ENCODE data around the gene UBAC2. TPM values are rescaled to one million over a fixed set of nuclear protein-coding genes. Genes with fewer than 3 reads are reported as not detected.

The UBAC2 gene
- total RNA-seq, 1 donor from 2014 or later = 70.8 TPM

DNA sequence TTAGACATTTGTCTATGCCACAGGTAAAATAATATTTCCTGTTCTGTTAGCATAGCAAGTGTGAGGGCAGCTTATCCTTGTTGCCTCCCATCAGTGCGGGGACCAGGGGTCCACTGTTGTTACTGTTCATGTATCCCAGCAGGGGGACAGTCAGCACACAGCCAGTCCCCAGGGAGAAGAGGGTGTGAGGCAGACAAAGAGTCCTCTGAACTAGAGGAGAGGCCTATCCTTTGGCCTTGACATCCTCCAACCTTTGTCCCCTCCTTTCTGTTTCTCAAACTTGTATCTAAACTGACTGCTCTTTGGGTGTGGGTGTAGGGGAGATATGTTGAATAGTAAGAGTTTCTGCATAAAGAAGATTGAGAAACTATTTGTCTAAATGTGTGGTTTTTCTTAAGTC lies 60.4 kb downstream of the UBAC2 start:
- no peaks in the 10 kb centered on the region for H3K27me3 Mint-ChIP-seq (ENCODE audit: low read depth)
- no peak overlapping the region for H3K27ac Mint-ChIP-seq (ENCODE audit: unreplicated experiment)
- H3K4me1 Mint-ChIP-seq (ENCODE audit: low read depth) = peaks cover 24% of the 10 kb centered on the region
- no peak for TF ChIP-seq CTCF (IDR thresholded peaks at IDR 0.05)
- DNase-seq (ENCODE audit: low spot score) = no peak
- H3K36me3 Mint-ChIP-seq (ENCODE audit: low read depth) = peaks cover 2% of the 10 kb centered on the region
- H3K9me3 Mint-ChIP-seq (ENCODE audit: low read depth) = no peaks in the 10 kb centered on the region
- no peak overlapping the region for H3K4me3 Mint-ChIP-seq (ENCODE audit: unreplicated experiment)

GRCh38 chr13:99263126-99263785 lies 62.6 kb downstream of the UBAC2 start:
- H3K27ac Mint-ChIP-seq (ENCODE audit: unreplicated experiment) = peak overlapping the region; percentile 18
- H3K4me1 Mint-ChIP-seq (ENCODE audit: low read depth) = peaks cover 15% of the 10 kb centered on the region
- TF ChIP-seq CTCF (IDR thresholded peaks at IDR 0.05) = no peak
- no peak overlapping the region for H3K4me3 Mint-ChIP-seq (ENCODE audit: unreplicated experiment)
- H3K36me3 Mint-ChIP-seq (ENCODE audit: low read depth) = peaks cover 2% of the 10 kb centered on the region
- H3K27me3 Mint-ChIP-seq (ENCODE audit: low read depth) = no peaks in the 10 kb centered on the region
- H3K9me3 Mint-ChIP-seq (ENCODE audit: low read depth) = no peaks in the 10 kb centered on the region
- no peak for DNase-seq (ENCODE audit: low spot score)

GRCh38 chr13:99264051-99264450 lies 63.4 kb downstream of the UBAC2 start:
- Mint-ChIP-seq H3K36me3 (ENCODE audit: low read depth) (peaks cover 2% of the 10 kb centered on the region), H3K27me3 (ENCODE audit: low read depth) (no peaks in the 10 kb centered on the region), H3K4me1 (ENCODE audit: low read depth) (peaks cover 15% of the 10 kb centered on the region), H3K4me3 (ENCODE audit: unreplicated experiment) (no peak overlapping the region), H3K9me3 (ENCODE audit: low read depth) (no peaks in the 10 kb centered on the region), H3K27ac (ENCODE audit: unreplicated experiment) (no peak overlapping the region)
- no peak for DNase-seq (ENCODE audit: low spot score)
- no peak for TF ChIP-seq CTCF (IDR thresholded peaks at IDR 0.05)

GRCh38 chr13:99265162-99265800 lies 64.6 kb downstream of the UBAC2 start:
- TF ChIP-seq CTCF (IDR thresholded peaks at IDR 0.05) = no peak
- H3K27ac Mint-ChIP-seq (ENCODE audit: unreplicated experiment) = no peak overlapping the region
- no peak for DNase-seq (ENCODE audit: low spot score)
- H3K9me3 Mint-ChIP-seq (ENCODE audit: low read depth) = no peaks in the 10 kb centered on the region
- no peaks in the 10 kb centered on the region for H3K36me3 Mint-ChIP-seq (ENCODE audit: low read depth)
- peaks cover 10% of the 10 kb centered on the region for H3K4me1 Mint-ChIP-seq (ENCODE audit: low read depth)
- no peaks in the 10 kb centered on the region for H3K27me3 Mint-ChIP-seq (ENCODE audit: low read depth)
- H3K4me3 Mint-ChIP-seq (ENCODE audit: unreplicated experiment) = no peak overlapping the region

DNA sequence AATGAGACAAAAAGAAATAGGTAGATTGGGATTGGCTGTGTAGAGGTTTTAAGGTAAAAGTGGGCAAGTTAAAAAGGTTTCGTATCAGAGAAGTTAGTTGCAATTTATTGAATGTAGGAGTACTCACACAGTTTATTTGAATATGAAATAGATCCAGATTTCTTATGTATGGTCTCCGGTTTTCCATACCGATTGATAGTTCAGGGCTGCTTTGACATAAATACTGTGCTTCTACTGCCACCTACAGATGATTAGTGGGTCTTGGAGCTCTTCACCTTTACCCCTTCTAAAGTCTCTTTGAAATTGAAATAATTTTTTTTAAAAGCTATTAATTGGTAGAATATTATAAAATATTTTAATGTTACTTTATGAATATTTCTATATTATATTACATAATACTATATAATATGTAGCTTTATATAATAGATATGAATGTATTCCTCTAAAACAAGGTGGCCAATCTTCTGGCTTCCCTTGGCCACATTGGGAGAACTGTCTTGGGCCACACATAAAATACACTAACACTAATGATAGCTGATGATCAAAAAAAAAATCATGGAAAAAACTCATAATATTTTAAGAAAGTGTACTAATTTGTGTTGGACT lies 65.3 kb downstream of the UBAC2 start:
- H3K27ac Mint-ChIP-seq (ENCODE audit: unreplicated experiment) = no peak overlapping the region
- H3K4me1 Mint-ChIP-seq (ENCODE audit: low read depth) = peaks cover 9% of the 10 kb centered on the region
- H3K4me3 Mint-ChIP-seq (ENCODE audit: unreplicated experiment) = no peak overlapping the region
- no peak for DNase-seq (ENCODE audit: low spot score)
- H3K27me3 Mint-ChIP-seq (ENCODE audit: low read depth) = no peaks in the 10 kb centered on the region
- no peaks in the 10 kb centered on the region for H3K9me3 Mint-ChIP-seq (ENCODE audit: low read depth)
- no peaks in the 10 kb centered on the region for H3K36me3 Mint-ChIP-seq (ENCODE audit: low read depth)
- TF ChIP-seq CTCF (IDR thresholded peaks at IDR 0.05) = peak; percentile 93
